NB4 (cell line): ENCODE measurements around the gene PJA1.

Source experiments
- MYC ChIP-seq: IDR thresholded peaks from 2 replicates; pipeline ENCODE4 v1.6.1; 2011; ENCODE audit warnings: low read depth, low read length
- POLR2A ChIP-seq: IDR thresholded peaks from 2 replicates; pipeline ENCODE4 v1.6.1; 2011; ENCODE audit warnings: mild to moderate bottlenecking; ENCODE audit not compliant: insufficient read length; ENCODE audit errors: extremely low read depth
- TF ChIP-seq, protein P1 (sequence below): IDR thresholded peaks from one replicate; pipeline ENCODE4 v1.5.1; 2012; ENCODE audit warnings: low read depth, low read length
- TF ChIP-seq, protein P2 (sequence below): IDR thresholded peaks from 2 replicates; pipeline ENCODE4 v1.6.1; 2011; ENCODE audit warnings: low read depth, low read length

DNA sequence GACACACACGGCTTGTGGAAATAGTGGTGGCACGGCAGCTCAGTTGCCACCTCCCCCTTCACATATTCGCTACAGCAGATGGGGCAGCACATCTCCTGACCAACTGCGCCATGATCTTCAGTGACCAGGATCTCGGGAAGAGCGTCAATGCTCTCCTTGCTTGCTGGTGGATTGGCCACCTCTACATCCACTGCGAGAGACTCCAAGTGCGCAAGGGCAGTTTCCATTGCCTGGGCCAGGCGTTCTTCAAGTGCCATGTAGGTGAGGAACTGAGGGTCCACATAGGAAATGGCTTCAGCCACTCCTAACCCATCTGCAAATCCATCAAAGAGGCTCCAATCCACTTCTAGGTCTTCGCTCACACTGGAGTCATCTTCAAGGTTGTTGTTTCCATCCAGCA is 3.9 kb downstream of the PJA1 start:
- TF ChIP-seq, protein P1, sequence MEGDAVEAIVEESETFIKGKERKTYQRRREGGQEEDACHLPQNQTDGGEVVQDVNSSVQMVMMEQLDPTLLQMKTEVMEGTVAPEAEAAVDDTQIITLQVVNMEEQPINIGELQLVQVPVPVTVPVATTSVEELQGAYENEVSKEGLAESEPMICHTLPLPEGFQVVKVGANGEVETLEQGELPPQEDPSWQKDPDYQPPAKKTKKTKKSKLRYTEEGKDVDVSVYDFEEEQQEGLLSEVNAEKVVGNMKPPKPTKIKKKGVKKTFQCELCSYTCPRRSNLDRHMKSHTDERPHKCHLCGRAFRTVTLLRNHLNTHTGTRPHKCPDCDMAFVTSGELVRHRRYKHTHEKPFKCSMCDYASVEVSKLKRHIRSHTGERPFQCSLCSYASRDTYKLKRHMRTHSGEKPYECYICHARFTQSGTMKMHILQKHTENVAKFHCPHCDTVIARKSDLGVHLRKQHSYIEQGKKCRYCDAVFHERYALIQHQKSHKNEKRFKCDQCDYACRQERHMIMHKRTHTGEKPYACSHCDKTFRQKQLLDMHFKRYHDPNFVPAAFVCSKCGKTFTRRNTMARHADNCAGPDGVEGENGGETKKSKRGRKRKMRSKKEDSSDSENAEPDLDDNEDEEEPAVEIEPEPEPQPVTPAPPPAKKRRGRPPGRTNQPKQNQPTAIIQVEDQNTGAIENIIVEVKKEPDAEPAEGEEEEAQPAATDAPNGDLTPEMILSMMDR, result no peak
- no peak for TF ChIP-seq POLR2A
- TF ChIP-seq, protein P2, sequence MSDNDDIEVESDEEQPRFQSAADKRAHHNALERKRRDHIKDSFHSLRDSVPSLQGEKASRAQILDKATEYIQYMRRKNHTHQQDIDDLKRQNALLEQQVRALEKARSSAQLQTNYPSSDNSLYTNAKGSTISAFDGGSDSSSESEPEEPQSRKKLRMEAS, result no peak
- no peak for TF ChIP-seq MYC
